ENCODE data around the gene PKIG. TPM values are rescaled to one million over a fixed set of nuclear protein-coding genes. Genes with fewer than 3 reads are reported as not detected.
A peak's percentile ranks its signal among the peaks of the same experiment; 100 is the strongest.
"Not testable (repeated sequence)": the region's sequence is repeated elsewhere in the genome, so short reads cannot be mapped to it uniquely, and the experiment has no call there.

PKIG gene
- total RNA-seq, 2 experiments from 2014 or later, result 3.3 to 5.1 TPM

- Mint-ChIP-seq H3K4me3 (no peak overlapping the region), H3K27ac (no peak overlapping the region), H3K4me1 (peaks cover 11% of the 10 kb centered on the region), H3K9me3 (no peaks in the 10 kb centered on the region), H3K27me3 (peaks cover 2% of the 10 kb centered on the region), H3K36me3 (ENCODE audit: low read depth) (no peaks in the 10 kb centered on the region)
- POLR2A ChIA-PET, result no interaction called here
- no peak for DNase-seq
- CTCF ChIA-PET, result interaction anchor here (1.4 to 2.1 kb wide), 3 partner anchors 9 to 14 kb away, joined by 4 to 5 read pairs (median 4); no protein-coding TSS in a partner anchor
Measured at GRCh38 chr20:44552568-44552949, 29.8 kb upstream of the PKIG start.

GRCh38 chr20:44552950-44553908 is 29.1 kb upstream of the PKIG start:
- ChIA-PET POLR2A (no interaction called here), CTCF (interaction anchor here (1.0 to 2.1 kb wide), 5 partner anchors 10 to 50 kb away, joined by 3 to 5 read pairs (median 4); partner anchors contain the start of gene SERINC3)
- no peak overlapping the region for H3K4me3 Mint-ChIP-seq
- H3K9me3 Mint-ChIP-seq, result no peaks in the 10 kb centered on the region
- no peak for DNase-seq
- H3K27me3 Mint-ChIP-seq, result peaks cover 3% of the 10 kb centered on the region
- peak overlapping the region; percentile 2 for H3K27ac Mint-ChIP-seq
- H3K36me3 Mint-ChIP-seq (ENCODE audit: low read depth), result no peaks in the 10 kb centered on the region
- peaks cover 11% of the 10 kb centered on the region for H3K4me1 Mint-ChIP-seq

DNA sequence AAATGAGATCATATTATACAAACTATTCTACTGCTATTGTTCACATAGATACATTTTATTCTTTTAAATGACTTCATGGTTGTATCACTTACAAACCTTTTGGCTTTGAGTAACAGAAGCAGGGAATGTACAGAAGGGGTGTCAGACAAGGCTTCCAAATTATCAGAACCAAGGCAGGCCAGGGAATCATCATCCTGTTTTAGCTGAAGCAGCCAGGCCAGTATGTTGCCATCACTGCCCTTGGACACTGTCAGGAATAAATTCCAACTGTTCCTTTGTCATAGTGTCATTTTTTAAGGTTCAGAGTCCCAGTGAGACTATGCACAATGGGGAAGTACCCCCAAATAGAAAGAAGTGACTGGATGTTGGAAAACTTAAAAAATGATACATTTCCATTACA is 23.1 kb upstream of the PKIG start:
- POLR2A ChIA-PET, result no interaction called here
- Mint-ChIP-seq H3K36me3 (ENCODE audit: low read depth) (no peaks in the 10 kb centered on the region), H3K27me3 (peaks cover 15% of the 10 kb centered on the region), H3K4me3 (no peak overlapping the region), H3K4me1 (no peaks in the 10 kb centered on the region), H3K9me3 (no peaks in the 10 kb centered on the region), H3K27ac (no peak overlapping the region)
- CTCF ChIA-PET, result no interaction called here
- no peak for DNase-seq

- Mint-ChIP-seq H3K9me3 (no peaks in the 10 kb centered on the region), H3K4me3 (no peak overlapping the region), H3K4me1 (no peaks in the 10 kb centered on the region), H3K27me3 (peaks cover 17% of the 10 kb centered on the region), H3K36me3 (ENCODE audit: low read depth) (no peaks in the 10 kb centered on the region), H3K27ac (no peak overlapping the region)
- POLR2A ChIA-PET, result no interaction called here
- CTCF ChIA-PET, result interaction anchor here (0.6 to 0.9 kb wide), 3 partner anchors 11 to 66 kb away, joined by 3 to 4 read pairs (median 3); no protein-coding TSS in a partner anchor
- DNase-seq, result no peak
Measured at GRCh38 chr20:44560229-44560628, 22.1 kb upstream of the PKIG start.

- not testable (repeated sequence) for H3K9me3 Mint-ChIP-seq; H3K36me3 Mint-ChIP-seq (ENCODE audit: low read depth)
- CTCF ChIA-PET, result interaction anchor here (0.9 kb wide), 2 partner anchors 12 to 14 kb away, joined by 3 to 4 read pairs; no protein-coding TSS in a partner anchor
Measured at GRCh38 chr20:44560818-44561217, 21.6 kb upstream of the PKIG start.

DNA sequence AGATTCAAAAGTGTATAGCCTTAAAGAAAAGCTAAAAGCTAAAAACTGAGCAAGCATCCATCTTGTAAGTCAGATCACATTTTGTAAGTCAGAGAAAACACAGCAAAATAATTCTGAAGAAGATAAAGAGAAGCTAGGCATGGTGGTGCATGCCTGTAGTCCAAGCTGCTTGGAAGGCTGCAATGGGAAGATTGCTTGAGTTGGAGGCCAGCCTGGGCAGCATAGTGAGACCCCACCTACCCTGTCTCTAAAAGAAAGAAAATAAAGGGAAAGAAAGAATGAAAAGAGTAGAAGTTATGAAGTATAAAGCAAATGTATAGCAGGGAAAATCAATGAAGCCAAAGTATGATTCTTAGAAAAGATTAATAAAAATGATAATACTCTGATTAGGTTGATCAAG is 20.5 kb upstream of the PKIG start:
- Mint-ChIP-seq H3K27ac (no peak overlapping the region), H3K36me3 (ENCODE audit: low read depth) (no peaks in the 10 kb centered on the region), H3K27me3 (peaks cover 17% of the 10 kb centered on the region), H3K4me3 (no peak overlapping the region), H3K9me3 (no peaks in the 10 kb centered on the region), H3K4me1 (no peaks in the 10 kb centered on the region)
- POLR2A ChIA-PET, result no interaction called here
- CTCF ChIA-PET, result interaction anchor here (1.3 kb wide), 1 partner anchor 13 kb away, joined by 3 read pairs; no protein-coding TSS in a partner anchor
- no peak for DNase-seq

More at GRCh38 chr20:44560818-44561217, 21.6 kb upstream of the PKIG start:
- POLR2A ChIA-PET, DNase-seq, H3K4me3 Mint-ChIP-seq, H3K4me1 Mint-ChIP-seq, H3K27ac Mint-ChIP-seq: not testable (repeated sequence)
- peaks cover 17% of the 10 kb centered on the region for H3K27me3 Mint-ChIP-seq

- ChIA-PET CTCF (no interaction called here), POLR2A (no interaction called here)
- H3K27ac Mint-ChIP-seq, result no peak overlapping the region
- H3K4me3 Mint-ChIP-seq, result no peak overlapping the region
- no peak for DNase-seq
- H3K9me3 Mint-ChIP-seq, result no peaks in the 10 kb centered on the region
- H3K4me1 Mint-ChIP-seq, result peaks cover 6% of the 10 kb centered on the region
- peaks cover 11% of the 10 kb centered on the region for H3K27me3 Mint-ChIP-seq
- no peaks in the 10 kb centered on the region for H3K36me3 Mint-ChIP-seq (ENCODE audit: low read depth)
Measured at GRCh38 chr20:44566018-44566417, 16.4 kb upstream of the PKIG start.

DNA sequence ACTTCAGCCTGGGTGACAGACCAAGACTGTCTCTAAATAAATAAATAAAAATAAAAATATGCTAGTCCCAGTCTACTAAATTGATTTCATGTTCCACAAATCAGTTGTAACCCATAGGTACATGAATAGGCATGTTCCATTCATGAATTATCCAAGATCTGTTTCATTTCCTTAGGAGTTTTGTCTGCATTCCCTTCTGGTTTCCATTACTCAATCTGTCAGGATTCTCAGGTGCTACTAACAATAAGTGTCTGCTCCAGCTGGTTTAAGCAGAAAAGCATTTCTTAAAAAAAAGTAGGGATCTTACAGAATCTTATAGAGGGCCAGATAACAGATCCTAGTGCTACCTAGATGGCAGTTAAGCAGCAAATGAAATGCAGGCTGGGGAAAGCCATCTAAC is 15.6 kb upstream of the PKIG start:
- Mint-ChIP-seq H3K36me3 (ENCODE audit: low read depth) (no peaks in the 10 kb centered on the region), H3K27ac (no peak overlapping the region), H3K27me3 (peaks cover 11% of the 10 kb centered on the region), H3K4me1 (peaks cover 13% of the 10 kb centered on the region), H3K9me3 (no peaks in the 10 kb centered on the region), H3K4me3 (no peak overlapping the region)
- no peak for DNase-seq
- ChIA-PET CTCF (interaction anchor here (0.6 kb wide), 1 partner anchor 446 kb away, joined by 3 read pairs; no protein-coding TSS in a partner anchor), POLR2A (no interaction called here)

- ChIA-PET POLR2A (no interaction called here), CTCF (no interaction called here)
- Mint-ChIP-seq H3K27ac (no peak overlapping the region), H3K4me3 (no peak overlapping the region), H3K4me1 (peaks cover 13% of the 10 kb centered on the region), H3K27me3 (no peaks in the 10 kb centered on the region), H3K36me3 (ENCODE audit: low read depth) (no peaks in the 10 kb centered on the region), H3K9me3 (no peaks in the 10 kb centered on the region)
- no peak for DNase-seq
Measured at GRCh38 chr20:44570367-44570766, 12.0 kb upstream of the PKIG start.

DNA sequence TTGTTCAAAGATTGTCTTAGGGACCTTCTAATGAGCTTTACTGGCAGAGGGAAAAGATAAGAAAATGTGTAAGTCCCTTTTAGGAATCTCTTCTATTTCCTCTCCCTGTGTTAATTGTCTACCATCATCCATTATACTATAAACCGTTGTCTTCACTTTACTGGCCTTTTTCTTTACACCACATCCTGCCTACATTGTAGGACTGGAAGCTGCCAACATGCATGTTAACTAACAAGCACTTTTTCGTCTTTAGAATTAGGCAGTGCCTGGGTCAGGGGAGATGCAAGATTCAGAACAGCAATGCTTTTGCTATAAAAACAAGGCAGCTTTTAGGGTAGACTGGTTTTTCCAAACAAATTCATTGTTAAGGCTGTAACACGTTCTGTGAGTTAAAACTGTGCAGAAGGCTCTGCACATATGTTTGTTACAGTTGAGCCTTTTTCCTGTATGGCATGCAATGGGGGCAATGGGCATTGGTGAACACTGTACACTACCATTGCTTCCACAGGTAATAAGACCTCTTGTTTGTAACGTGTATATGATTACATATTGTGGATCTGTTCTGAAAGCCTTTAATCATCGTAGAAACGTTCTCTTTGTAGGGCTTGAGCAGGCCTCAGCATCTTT is 10.9 kb upstream of the PKIG start:
- H3K27me3 Mint-ChIP-seq, result no peaks in the 10 kb centered on the region
- no peak overlapping the region for H3K4me3 Mint-ChIP-seq
- CTCF ChIA-PET, result interaction anchor here (0.6 kb wide), 1 partner anchor 897 kb away, joined by 4 read pairs; no protein-coding TSS in a partner anchor
- no peaks in the 10 kb centered on the region for H3K36me3 Mint-ChIP-seq (ENCODE audit: low read depth)
- peak; percentile 21 for DNase-seq
- POLR2A ChIA-PET, result no interaction called here
- H3K4me1 Mint-ChIP-seq, result peaks cover 17% of the 10 kb centered on the region
- no peaks in the 10 kb centered on the region for H3K9me3 Mint-ChIP-seq
- H3K27ac Mint-ChIP-seq, result no peak overlapping the region

DNA sequence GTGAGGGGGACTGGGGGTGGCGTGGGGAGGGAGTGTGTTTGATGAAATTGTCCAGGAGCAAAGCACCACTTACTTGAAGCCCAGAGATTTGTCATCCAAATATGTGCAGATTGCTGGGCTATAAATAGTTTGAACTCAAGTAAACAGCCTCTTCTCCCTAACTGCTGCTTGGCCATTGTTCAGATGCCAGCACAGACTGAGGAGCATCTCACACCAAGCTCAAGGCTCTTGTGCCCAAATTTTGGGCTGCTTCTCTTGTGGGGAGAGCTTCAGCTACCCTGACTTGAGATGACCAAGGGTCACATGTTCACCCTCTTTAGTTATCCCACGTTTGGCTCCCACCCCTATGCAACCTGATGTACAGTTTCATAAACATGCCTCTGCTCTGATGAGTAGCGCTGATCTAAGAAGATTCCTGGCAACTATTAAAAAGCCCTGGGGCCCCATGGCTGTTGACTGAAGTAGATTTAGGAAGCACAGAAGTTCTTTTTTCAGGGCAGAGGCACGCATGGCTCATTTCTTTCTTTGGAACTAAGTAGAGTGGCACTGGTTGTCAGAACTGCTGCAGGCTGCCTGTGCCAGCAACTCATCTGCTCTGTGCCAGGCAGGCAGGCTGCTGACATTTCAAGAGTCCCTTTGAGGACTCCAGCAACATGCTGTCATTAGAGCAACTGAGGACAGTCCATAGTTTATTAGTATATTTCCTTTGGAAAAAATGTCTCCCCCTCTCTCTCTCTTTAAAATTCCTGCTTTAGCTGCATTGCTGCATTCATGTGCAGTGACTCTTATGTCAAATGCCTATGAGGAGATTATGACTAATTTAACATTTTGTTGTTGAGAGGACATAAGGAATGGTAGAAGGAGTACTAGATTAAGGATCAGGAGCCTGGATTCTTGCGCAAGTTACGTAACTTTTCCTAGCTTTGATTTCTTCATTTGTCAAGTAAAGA is 9.6 kb upstream of the PKIG start:
- no peak for DNase-seq
- peaks cover 26% of the 10 kb centered on the region for H3K4me1 Mint-ChIP-seq
- ChIA-PET CTCF (no interaction called here), POLR2A (no interaction called here)
- H3K27ac Mint-ChIP-seq, result no peak overlapping the region
- H3K4me3 Mint-ChIP-seq, result no peak overlapping the region
- H3K9me3 Mint-ChIP-seq, result no peaks in the 10 kb centered on the region
- no peaks in the 10 kb centered on the region for H3K36me3 Mint-ChIP-seq (ENCODE audit: low read depth)
- no peaks in the 10 kb centered on the region for H3K27me3 Mint-ChIP-seq

DNA sequence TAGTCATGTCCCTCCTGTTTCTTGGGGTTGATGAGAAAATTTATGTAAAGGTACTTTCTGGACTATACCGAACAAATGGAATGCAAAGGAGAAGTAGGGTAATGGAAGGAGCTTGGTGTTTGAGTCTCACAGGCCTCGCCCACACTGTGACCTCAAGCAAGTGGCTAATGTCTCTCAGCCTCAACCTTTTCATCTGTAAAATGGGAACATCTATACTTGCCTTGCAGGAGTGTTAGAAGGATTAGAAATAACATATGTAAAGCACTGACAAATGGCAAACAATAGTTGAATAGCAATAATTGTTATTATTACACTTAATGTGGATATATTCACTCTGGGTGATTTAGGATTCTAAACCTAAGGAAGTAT is 8.9 kb upstream of the PKIG start:
- no peak overlapping the region for H3K27ac Mint-ChIP-seq
- CTCF ChIA-PET, result no interaction called here

More for the DNA sequence above, 8.9 kb upstream of the PKIG start:
- no peak for DNase-seq
- no peak overlapping the region for H3K4me3 Mint-ChIP-seq
- POLR2A ChIA-PET, result no interaction called here
- H3K27me3 Mint-ChIP-seq, result no peaks in the 10 kb centered on the region
- peaks cover 1% of the 10 kb centered on the region for H3K9me3 Mint-ChIP-seq
- H3K36me3 Mint-ChIP-seq (ENCODE audit: low read depth), result no peaks in the 10 kb centered on the region
- peaks cover 28% of the 10 kb centered on the region for H3K4me1 Mint-ChIP-seq

All from activated CD4-positive, alpha-beta T cell treated with anti-CD3 and anti-CD28 coated beads, Interleukin-2, amount 10 ng/mL, durations not matched to agents 7 days and 5 days (primary cell).